ENCODE results near the gene MOV10L1.

The MOV10L1 gene

DNA sequence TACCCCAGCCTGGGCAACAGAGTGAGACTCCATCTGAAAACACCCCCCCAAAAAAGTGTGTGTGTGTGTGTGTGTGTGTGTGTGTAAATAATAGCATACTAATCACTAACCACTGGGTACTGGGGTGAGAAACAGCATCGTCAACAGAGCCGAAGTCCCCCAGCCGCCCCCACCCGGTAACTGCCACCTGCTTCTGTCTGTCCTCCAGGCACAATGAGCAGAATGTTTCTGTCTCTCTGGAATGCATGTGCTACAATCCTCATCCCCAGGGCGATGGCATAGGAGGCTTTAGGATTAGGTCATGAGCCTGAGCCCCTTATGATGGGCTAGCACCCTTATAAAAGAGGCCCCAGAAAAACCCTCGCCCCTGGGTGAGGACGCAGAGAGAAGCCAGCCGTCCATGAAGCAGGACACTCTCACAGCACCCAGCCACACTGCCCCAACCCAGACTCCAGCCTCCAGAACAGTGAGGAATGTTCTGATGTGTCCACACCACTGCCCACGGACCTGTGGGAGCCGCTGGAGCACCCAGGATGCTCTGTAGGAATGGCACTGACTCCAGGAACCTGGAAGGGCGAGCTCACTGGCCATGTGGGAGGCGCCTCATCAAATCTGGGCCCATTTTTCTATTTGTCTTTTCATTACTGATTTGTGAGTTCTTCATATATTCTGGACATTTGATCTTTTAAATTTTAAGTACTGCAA, 41.6 kb upstream of the MOV10L1 start:
- Histone ChIP-seq H3K79me2 (no peaks in the 10 kb centered on the region), H3K4me3 (ENCODE audit: low read depth, low read length) (no peak overlapping the region), H2AFZ (no peak overlapping the region), H3K9ac (no peak overlapping the region), H3K36me3 (ENCODE audit: control insufficient read depth, insufficient read depth, low read length) (no peaks in the 10 kb centered on the region), H3K9me3 (ENCODE audit: control insufficient read depth, low read length) (no peaks in the 10 kb centered on the region), H3K27ac (no peak overlapping the region), H3K4me1 (no peaks in the 10 kb centered on the region), H3K4me2 (ENCODE audit: low read length) (no peak overlapping the region), H3K27me3 (ENCODE audit: control insufficient read depth, insufficient read depth, low read length) (no peaks in the 10 kb centered on the region)
- TF ChIP-seq, protein P1, sequence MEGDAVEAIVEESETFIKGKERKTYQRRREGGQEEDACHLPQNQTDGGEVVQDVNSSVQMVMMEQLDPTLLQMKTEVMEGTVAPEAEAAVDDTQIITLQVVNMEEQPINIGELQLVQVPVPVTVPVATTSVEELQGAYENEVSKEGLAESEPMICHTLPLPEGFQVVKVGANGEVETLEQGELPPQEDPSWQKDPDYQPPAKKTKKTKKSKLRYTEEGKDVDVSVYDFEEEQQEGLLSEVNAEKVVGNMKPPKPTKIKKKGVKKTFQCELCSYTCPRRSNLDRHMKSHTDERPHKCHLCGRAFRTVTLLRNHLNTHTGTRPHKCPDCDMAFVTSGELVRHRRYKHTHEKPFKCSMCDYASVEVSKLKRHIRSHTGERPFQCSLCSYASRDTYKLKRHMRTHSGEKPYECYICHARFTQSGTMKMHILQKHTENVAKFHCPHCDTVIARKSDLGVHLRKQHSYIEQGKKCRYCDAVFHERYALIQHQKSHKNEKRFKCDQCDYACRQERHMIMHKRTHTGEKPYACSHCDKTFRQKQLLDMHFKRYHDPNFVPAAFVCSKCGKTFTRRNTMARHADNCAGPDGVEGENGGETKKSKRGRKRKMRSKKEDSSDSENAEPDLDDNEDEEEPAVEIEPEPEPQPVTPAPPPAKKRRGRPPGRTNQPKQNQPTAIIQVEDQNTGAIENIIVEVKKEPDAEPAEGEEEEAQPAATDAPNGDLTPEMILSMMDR (IDR thresholded peaks at IDR 0.05) = no peak

GRCh38 chr22:50048836-50049235, 41.0 kb upstream of the MOV10L1 start:
- no peak overlapping the region for H3K4me3 ChIP-seq (ENCODE audit: low read depth, low read length)
- H3K79me2 ChIP-seq = no peaks in the 10 kb centered on the region
- no peak overlapping the region for H3K4me2 ChIP-seq (ENCODE audit: low read length)
- no peaks in the 10 kb centered on the region for H3K4me1 ChIP-seq
- no peak overlapping the region for H2AFZ ChIP-seq
- H3K27me3 ChIP-seq (ENCODE audit: control insufficient read depth, insufficient read depth, low read length) = no peaks in the 10 kb centered on the region
- H3K9ac ChIP-seq = no peak overlapping the region
- no peaks in the 10 kb centered on the region for H3K36me3 ChIP-seq (ENCODE audit: control insufficient read depth, insufficient read depth, low read length)
- no peaks in the 10 kb centered on the region for H3K9me3 ChIP-seq (ENCODE audit: control insufficient read depth, low read length)
- no peak overlapping the region for H3K27ac ChIP-seq
- TF ChIP-seq, protein P1 (IDR thresholded peaks at IDR 0.05) = no peak

GRCh38 chr22:50049299-50050195, 40.3 kb upstream of the MOV10L1 start:
- no peaks in the 10 kb centered on the region for H3K4me1 ChIP-seq
- H3K27me3 ChIP-seq (ENCODE audit: control insufficient read depth, insufficient read depth, low read length) = no peaks in the 10 kb centered on the region
- no peaks in the 10 kb centered on the region for H3K36me3 ChIP-seq (ENCODE audit: control insufficient read depth, insufficient read depth, low read length)
- H3K9ac ChIP-seq = no peak overlapping the region
- no peak overlapping the region for H3K4me3 ChIP-seq (ENCODE audit: low read depth, low read length)
- H3K9me3 ChIP-seq (ENCODE audit: control insufficient read depth, low read length) = no peaks in the 10 kb centered on the region
- no peak overlapping the region for H3K27ac ChIP-seq
- TF ChIP-seq, protein P1 (IDR thresholded peaks at IDR 0.05) = no peak
- no peaks in the 10 kb centered on the region for H3K79me2 ChIP-seq
- no peak overlapping the region for H3K4me2 ChIP-seq (ENCODE audit: low read length)
- no peak overlapping the region for H2AFZ ChIP-seq

GRCh38 chr22:50051930-50052329, 37.9 kb upstream of the MOV10L1 start:
- Histone ChIP-seq H3K9me3 (ENCODE audit: control insufficient read depth, low read length) (no peaks in the 10 kb centered on the region), H3K4me3 (ENCODE audit: low read depth, low read length) (no peak overlapping the region), H3K9ac (no peak overlapping the region), H3K27ac (no peak overlapping the region), H3K4me2 (ENCODE audit: low read length) (no peak overlapping the region), H3K27me3 (ENCODE audit: control insufficient read depth, insufficient read depth, low read length) (no peaks in the 10 kb centered on the region), H3K36me3 (ENCODE audit: control insufficient read depth, insufficient read depth, low read length) (no peaks in the 10 kb centered on the region), H2AFZ (no peak overlapping the region), H3K79me2 (no peaks in the 10 kb centered on the region), H3K4me1 (no peaks in the 10 kb centered on the region)
- TF ChIP-seq, protein P1 (IDR thresholded peaks at IDR 0.05) = no peak

Measured in parathyroid adenoma (tissue), 2 donors.